Natural killer cell treated with Interleukin-12 subunit alpha and Interleukin-12 subunit beta and Interleukin-15 and Interleukin-18, amount 100 ng/mL, for 72 hours (primary cell): Measurements from ENCODE around the gene THSD7A. TPM values are rescaled to one million over a fixed set of nuclear protein-coding genes. Genes with fewer than 3 reads are reported as not detected.
"Not testable (repeated sequence)": the region's sequence is repeated elsewhere in the genome, so short reads cannot be mapped to it uniquely, and the experiment has no call there.

ENCODE experiments used
- ATAC-seq, 2 donors: fragments of 150-1000 bp; cut with Tn5 transposase in 1 of 2; sonication (Bioruptor Pico), chemical (Tn5 transposase) in 1 of 2; 2 replicates each; pipeline ENCODE4 v1.10.0; 2021
- DNase-seq: peaks from one replicate; pipeline ENCODE4 v3.0.0; 2022; ENCODE audit warnings: low spot score
- H3K27ac Mint-ChIP-seq, 2 donors: 1 replicate in 1 of 2; 2 replicates in 1 of 2; pipeline ENCODE4 v1.8.0; 2022; ENCODE audit warnings: mixed read lengths in 2 of 2, mild to moderate bottlenecking in 1 of 2, moderate library complexity in 1 of 2
- H3K27me3 Mint-ChIP-seq, 2 donors: 1 replicate in 1 of 2; 2 replicates in 1 of 2; pipeline ENCODE4 v1.8.0; 2022; ENCODE audit warnings: mixed read lengths in 2 of 2
- H3K36me3 Mint-ChIP-seq: one replicate; pipeline ENCODE4 v1.8.0; 2022; ENCODE audit warnings: mixed read lengths
- H3K4me1 Mint-ChIP-seq, 2 donors: 1 replicate in 1 of 2; 2 replicates in 1 of 2; pipeline ENCODE4 v1.8.0; 2022; ENCODE audit warnings: low read depth in 2 of 2, mixed read lengths in 2 of 2, mild to moderate bottlenecking in 1 of 2
- H3K4me3 Mint-ChIP-seq: one replicate; pipeline ENCODE4 v1.8.0; 2022; ENCODE audit warnings: mixed read lengths
- H3K9me3 Mint-ChIP-seq: 2 replicates; pipeline ENCODE4 v1.8.0; 2022; ENCODE audit warnings: mixed read lengths
- total RNA-seq, 2 donors: library from RNA; stranded (reverse); gene quantifications; one replicate each; pipeline ENCODE4 v1.2.3, GENCODE V29; 2022

Gene THSD7A
- total RNA-seq, 2 donors from 2014 or later: 0.75 TPM; not detected in 1

DNA sequence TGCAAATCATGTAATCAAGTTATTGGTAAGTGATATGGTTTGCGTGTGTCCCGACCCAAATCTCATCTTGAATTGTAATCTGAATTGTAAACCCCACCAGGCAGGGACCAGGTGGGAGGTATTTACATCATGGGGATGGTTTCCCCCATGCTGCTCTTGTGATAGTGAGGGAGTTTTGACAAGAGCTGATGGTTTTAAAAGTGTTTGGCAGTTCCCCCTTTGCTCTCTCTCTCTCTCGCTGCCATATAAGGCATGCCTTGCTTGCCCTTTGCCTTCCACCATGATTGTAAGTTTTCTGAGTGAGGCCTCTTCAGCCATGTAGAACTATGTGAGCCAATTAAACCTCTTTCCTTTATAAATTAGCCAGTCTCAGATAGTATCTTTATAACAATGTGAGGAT is 302.6 kb downstream of the THSD7A start:
- DNase-seq: no peak
- no peak for ATAC-seq
- H3K27me3 Mint-ChIP-seq: no peaks in the 10 kb centered on the region
- no peak overlapping the region for H3K4me3 Mint-ChIP-seq
- peaks cover 9% of the 10 kb centered on the region for H3K9me3 Mint-ChIP-seq
- H3K36me3 Mint-ChIP-seq: no peaks in the 10 kb centered on the region
- H3K27ac Mint-ChIP-seq: no peak overlapping the region
- no peaks in the 10 kb centered on the region for H3K4me1 Mint-ChIP-seq

DNA sequence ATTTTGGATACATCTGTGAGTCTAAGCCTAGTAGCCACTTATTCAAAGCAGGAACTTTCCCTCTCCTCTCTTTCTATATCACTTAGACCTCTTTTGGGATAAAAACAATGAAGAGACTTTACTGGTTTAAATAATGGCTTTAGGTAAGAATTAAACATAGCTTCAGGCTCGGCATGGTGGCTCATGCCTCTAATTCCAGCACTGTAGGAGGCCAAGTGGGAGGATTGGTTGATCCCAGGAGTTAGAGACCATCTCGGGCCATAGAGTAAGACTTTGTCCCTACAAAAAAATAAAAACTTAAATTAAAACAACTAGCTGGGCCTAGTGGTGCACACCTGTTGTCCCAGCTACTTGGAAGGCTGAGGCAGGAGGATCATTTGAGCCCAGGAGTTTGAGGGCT is 304.3 kb downstream of the THSD7A start:
- no peaks in the 10 kb centered on the region for H3K36me3 Mint-ChIP-seq

DNA sequence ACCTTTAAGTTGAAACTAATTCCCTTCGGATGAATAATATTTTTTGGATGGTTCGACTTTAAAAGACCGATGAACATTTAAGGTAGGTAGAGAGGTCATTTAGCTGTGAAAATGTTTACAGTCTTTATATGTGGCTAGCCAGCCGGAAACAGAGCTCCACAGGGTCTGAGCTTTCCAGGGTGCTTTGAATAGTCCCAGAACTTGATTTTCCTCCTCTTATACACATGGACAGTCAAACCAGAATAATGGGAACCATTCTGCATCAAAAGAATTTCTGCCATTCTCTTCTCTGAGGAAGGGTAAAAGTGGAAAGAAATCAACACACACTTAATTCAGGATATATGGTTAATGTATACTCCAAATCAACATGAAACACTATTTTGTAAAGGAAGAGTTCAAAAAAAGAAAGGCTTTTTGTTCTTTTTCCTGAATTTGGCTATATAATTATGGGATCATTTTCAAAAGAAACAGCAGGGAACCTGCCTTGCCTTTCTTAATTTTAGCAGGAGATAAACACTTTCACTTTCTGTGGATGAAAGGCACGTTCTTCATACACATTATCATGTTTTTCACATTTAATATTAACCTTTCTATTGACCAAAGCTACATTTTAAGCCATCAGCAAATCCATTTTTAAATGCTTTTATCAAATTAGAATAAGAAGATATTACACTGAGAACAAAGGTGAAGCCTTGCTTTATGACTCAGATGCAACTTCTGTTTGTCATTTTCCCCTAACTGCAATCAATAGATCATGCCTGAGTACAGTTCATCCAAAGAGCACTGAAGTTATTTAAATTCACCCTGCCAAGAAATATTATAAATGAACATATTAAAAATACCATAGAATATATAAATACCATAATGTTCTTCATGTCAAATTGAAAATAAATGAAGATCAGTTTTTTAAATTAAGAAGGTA is 307.3 kb downstream of the THSD7A start:
- no peak for ATAC-seq
- peaks cover 3% of the 10 kb centered on the region for H3K9me3 Mint-ChIP-seq
- no peaks in the 10 kb centered on the region for H3K36me3 Mint-ChIP-seq
- H3K27ac Mint-ChIP-seq: no peak overlapping the region
- H3K4me1 Mint-ChIP-seq: no peaks in the 10 kb centered on the region
- DNase-seq: no peak
- no peak overlapping the region for H3K4me3 Mint-ChIP-seq
- no peaks in the 10 kb centered on the region for H3K27me3 Mint-ChIP-seq

More for the DNA sequence above, 304.3 kb downstream of the THSD7A start:
- Mint-ChIP-seq H3K4me1 (no peaks in the 10 kb centered on the region), H3K27ac (no peak overlapping the region), H3K9me3 (peaks cover 6% of the 10 kb centered on the region), H3K27me3 (no peaks in the 10 kb centered on the region), H3K4me3 (no peak overlapping the region)
- ATAC-seq (no peak), DNase-seq (no peak)

DNA sequence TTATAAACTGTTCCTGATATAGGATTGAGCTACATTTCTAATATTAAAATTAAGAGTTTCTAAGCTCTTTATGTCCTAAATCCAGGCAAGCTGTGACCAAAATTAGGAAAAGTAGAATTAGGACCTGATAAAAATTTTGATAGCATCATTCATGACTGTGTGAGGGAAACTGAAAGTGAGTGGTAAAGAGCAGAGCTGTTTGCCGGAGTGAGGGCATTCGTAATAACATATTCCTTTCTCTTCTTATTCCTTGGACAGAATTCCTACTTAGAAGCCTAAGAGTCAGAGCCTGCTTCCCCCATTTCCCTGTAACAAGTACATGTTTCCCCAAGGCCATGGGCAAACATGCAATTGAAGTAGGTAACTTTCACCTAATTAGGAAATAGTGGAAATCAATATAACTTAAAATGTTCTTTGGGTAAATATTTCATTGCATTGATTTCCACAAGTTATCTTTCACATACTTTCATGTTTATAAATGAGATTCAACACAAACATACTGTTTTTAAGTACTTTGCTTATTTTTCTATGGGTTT is 310.0 kb downstream of the THSD7A start:
- H3K9me3 Mint-ChIP-seq, H3K4me1 Mint-ChIP-seq, H3K27ac Mint-ChIP-seq, DNase-seq, H3K4me3 Mint-ChIP-seq, ATAC-seq, H3K27me3 Mint-ChIP-seq, H3K36me3 Mint-ChIP-seq: not testable (repeated sequence)

DNA sequence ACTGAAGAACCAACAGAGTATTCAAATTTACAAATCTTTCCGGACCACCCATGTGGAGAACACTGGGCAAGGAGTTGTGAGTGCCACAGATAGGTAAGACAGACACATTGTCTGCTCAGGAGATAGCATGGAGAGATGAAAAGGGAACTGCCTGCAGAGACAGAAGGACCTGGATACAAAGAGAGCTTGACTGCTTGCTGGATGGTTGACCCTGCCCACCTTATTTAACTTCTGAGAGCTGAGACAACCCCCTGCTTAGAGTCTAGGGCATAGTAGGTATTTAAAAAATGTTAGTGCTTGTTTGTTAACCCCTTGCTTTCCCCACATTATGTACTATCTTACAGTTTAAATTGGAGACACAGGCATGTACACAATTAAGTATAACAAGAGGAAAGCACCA is 314.1 kb downstream of the THSD7A start:
- no peak for ATAC-seq
- Mint-ChIP-seq H3K36me3 (no peaks in the 10 kb centered on the region), H3K4me3 (no peak overlapping the region), H3K27me3 (no peaks in the 10 kb centered on the region), H3K4me1 (no peaks in the 10 kb centered on the region), H3K27ac (no peak overlapping the region), H3K9me3 (peaks cover 14% of the 10 kb centered on the region)
- no peak for DNase-seq

DNA sequence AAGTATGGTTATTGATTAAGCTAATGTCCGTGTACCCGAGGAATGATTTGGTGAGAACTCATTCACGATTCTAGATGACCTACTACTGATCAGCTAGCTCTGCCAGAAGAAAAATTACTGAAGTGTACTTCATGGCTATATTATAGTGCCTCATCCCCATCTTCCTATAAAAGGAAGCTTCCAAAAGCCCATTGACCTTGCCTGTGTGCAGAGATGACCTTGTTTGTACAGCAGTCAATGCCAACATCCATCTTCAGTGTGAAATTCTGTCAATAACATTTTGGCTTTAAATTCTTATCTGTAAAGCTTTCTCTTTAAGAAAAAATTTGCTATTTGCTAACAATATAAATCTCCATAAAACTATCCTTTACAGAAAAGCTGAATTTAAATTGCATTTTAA is 315.7 kb downstream of the THSD7A start:
- ATAC-seq (no peak), DNase-seq (no peak)
- Mint-ChIP-seq H3K9me3 (peaks cover 14% of the 10 kb centered on the region), H3K36me3 (no peaks in the 10 kb centered on the region), H3K4me3 (no peak overlapping the region), H3K27ac (no peak overlapping the region), H3K27me3 (no peaks in the 10 kb centered on the region), H3K4me1 (no peaks in the 10 kb centered on the region)

DNA sequence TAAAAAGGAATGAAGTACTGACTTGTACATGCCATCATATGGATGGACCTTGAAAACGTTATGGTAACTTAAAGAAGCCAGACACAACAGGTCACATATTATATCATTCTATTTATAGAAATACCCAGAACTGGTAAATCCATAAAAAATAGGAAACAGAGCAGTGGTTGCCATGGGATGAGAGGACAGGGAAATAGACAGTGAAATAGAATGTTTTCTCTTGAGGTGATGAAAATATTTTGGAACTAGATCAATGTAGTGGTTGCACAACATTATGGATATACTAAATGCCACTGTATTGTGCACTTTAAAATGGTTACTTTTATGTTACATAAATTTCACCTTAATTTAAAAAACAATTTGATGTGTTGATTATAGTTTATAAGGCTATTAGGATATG is 318.5 kb downstream of the THSD7A start:
- ATAC-seq (no peak), DNase-seq (no peak)
- Mint-ChIP-seq H3K27ac (no peak overlapping the region), H3K4me1 (no peaks in the 10 kb centered on the region), H3K36me3 (no peaks in the 10 kb centered on the region), H3K27me3 (no peaks in the 10 kb centered on the region), H3K4me3 (no peak overlapping the region), H3K9me3 (peaks cover 10% of the 10 kb centered on the region)

DNA sequence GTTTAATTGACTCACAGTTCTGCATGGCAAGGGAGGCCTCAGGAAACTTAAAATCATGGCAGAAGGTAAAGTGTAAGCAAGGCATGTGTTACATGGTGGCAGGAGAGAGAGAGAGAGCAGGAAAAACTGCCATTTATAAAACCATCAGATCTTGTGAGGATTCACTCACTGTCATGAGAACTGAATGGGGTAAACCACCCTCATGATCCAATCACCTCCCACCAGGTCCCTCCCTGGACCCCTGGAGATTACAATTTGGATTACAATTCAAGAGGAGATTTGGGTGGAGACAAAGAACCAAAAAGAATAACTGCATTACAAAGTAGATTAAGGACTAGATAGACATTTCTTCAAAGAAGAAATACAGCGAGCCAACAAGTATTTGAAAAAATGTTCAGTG is 324.1 kb downstream of the THSD7A start:
- peaks cover 7% of the 10 kb centered on the region for H3K36me3 Mint-ChIP-seq
- DNase-seq (no peak), ATAC-seq (no peak)
- no peak overlapping the region for H3K27ac Mint-ChIP-seq
- no peak overlapping the region for H3K4me3 Mint-ChIP-seq
- H3K4me1 Mint-ChIP-seq: no peaks in the 10 kb centered on the region
- peaks cover 12% of the 10 kb centered on the region for H3K9me3 Mint-ChIP-seq
- no peaks in the 10 kb centered on the region for H3K27me3 Mint-ChIP-seq

DNA sequence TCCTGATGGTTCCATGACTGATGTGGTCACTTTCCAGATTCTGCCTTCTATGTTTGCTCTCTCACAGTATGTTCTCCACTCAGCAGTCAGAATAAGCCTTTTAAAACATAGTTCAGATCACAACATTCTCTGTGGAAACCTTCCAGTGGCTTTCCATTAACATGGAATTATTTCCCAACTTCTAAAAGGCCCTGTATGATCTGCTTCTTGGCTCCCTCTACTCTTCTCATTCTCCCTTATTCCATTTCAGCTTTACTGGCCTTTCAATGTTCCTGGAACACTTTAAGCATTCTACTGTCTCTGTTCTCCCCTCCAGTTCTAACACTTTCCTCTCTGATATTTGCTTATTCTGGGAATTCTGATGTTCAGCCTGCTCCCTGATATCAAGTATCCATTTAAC is 325.6 kb downstream of the THSD7A start:
- Mint-ChIP-seq H3K4me3 (no peak overlapping the region), H3K9me3 (peaks cover 24% of the 10 kb centered on the region), H3K27me3 (no peaks in the 10 kb centered on the region), H3K27ac (no peak overlapping the region), H3K4me1 (no peaks in the 10 kb centered on the region), H3K36me3 (peaks cover 9% of the 10 kb centered on the region)
- ATAC-seq: no peak
- no peak for DNase-seq

DNA sequence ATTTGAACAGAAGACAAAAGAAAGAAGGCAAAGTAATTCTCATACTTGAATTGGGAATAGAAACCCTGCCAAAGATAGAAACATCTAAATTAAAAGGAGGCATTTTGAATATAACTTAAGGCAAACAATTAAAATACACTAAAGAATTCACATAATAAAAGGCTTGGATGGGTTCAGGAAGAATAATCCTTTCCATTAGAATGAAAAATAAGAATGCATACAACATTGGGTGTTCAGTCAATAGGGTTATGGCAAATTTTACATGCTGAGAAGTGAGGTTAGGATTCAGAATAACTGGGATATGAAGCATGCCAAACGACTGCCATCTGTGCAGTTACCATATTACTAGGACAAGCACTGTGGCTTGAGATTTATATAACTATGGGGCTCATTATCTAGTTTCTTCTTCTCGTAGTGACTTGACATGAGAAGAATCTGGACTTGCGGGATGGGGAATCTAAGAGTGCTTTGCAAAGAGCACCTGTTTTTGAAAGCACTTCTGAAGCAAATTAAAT is 326.5 kb downstream of the THSD7A start:
- no peak for DNase-seq
- Mint-ChIP-seq H3K9me3 (peaks cover 29% of the 10 kb centered on the region), H3K27me3 (no peaks in the 10 kb centered on the region), H3K36me3 (peaks cover 12% of the 10 kb centered on the region), H3K4me1 (no peaks in the 10 kb centered on the region), H3K4me3 (no peak overlapping the region), H3K27ac (no peak overlapping the region)
- no peak for ATAC-seq

DNA sequence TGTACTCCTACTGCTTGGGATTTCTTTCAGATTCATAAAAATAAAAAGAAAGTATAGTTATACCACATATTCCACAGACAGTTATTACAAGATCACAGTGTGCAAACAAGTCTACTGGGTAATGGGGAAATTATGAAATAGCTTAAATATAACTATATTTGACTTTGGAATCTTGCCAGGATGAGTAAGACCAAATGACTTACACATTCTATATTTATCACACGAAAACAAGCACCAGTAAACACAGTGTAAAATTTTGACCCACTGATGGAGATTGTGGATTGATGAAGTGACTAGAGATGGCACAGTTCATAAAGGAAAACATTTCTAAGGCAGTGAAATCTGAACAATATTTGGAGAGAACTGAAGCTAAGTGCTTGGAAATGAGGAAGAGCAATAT is 339.7 kb downstream of the THSD7A start:
- no peaks in the 10 kb centered on the region for H3K4me1 Mint-ChIP-seq

DNA sequence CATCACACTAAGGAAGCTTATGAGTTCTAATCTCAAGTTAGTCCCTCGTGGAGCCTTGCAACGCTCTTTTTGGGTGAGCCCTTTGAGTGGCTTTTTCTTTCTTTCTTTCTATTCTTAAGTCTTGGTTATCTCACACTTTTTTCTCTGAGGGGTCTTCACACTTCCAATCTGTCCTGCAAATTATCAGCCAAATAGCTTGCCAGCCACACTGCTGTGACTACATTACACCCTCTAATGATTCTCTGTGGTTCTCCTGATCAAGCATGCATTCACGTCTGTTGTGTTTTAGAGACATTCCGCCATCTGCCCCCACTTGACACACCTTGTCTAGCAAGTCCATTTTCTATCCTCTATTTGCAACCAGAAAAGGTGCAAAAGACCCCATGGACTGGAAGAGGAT is 340.2 kb downstream of the THSD7A start:
- H3K9me3 Mint-ChIP-seq: peaks cover 15% of the 10 kb centered on the region
- no peak for ATAC-seq
- no peaks in the 10 kb centered on the region for H3K27me3 Mint-ChIP-seq
- DNase-seq: no peak
- H3K4me1 Mint-ChIP-seq: no peaks in the 10 kb centered on the region
- no peak overlapping the region for H3K27ac Mint-ChIP-seq
- no peak overlapping the region for H3K4me3 Mint-ChIP-seq
- peaks cover 5% of the 10 kb centered on the region for H3K36me3 Mint-ChIP-seq

More for the DNA sequence above, 339.7 kb downstream of the THSD7A start:
- H3K9me3 Mint-ChIP-seq: peaks cover 15% of the 10 kb centered on the region
- H3K27me3 Mint-ChIP-seq: no peaks in the 10 kb centered on the region
- peaks cover 5% of the 10 kb centered on the region for H3K36me3 Mint-ChIP-seq
- DNase-seq (no peak), ATAC-seq (no peak)
- H3K27ac Mint-ChIP-seq: no peak overlapping the region
- no peak overlapping the region for H3K4me3 Mint-ChIP-seq

DNA sequence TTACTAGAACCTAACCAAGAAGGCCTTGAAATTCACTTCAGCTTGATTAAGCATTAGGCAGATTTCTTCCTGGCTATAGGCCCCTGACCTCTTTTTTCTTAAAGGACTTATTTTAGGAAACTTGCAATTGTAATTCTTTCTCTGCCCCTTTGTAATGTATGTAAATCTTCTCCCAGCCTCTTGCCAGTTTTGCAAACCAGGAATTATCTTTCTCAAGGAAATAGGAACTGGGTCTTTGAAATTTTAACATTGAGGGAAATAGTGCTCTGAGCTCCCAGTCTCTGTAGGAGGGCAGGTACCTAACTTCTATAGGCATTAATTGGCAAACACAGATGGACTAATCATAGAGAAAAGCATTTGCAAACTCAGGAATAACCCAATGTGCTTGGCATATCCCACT is 342.7 kb downstream of the THSD7A start:
- H3K9me3 Mint-ChIP-seq: peaks cover 10% of the 10 kb centered on the region
- no peaks in the 10 kb centered on the region for H3K4me1 Mint-ChIP-seq
- H3K27me3 Mint-ChIP-seq: no peaks in the 10 kb centered on the region
- H3K36me3 Mint-ChIP-seq: peaks cover 5% of the 10 kb centered on the region
- ATAC-seq: no peak
- H3K27ac Mint-ChIP-seq: no peak overlapping the region
- no peak for DNase-seq
- no peak overlapping the region for H3K4me3 Mint-ChIP-seq

DNA sequence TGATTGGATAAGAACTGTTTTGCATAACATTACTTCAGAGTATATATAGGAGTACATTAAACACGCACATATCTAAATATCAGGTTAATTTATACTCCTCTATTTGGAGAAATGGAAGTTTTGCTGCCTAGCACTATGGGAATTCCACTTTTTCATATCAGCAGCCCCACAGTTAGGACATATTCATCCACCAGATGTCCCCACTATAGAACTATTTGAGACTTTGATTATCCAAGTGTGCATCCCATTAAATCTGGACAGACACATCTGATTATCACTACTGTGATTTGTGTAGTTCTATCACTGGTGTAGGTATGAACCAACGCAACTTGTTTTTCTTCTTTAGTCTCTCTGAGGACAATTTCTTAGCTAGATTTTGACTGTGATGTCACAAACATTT is 345.7 kb downstream of the THSD7A start:
- Mint-ChIP-seq H3K4me3 (no peak overlapping the region), H3K9me3 (peaks cover 11% of the 10 kb centered on the region), H3K4me1 (no peaks in the 10 kb centered on the region), H3K36me3 (no peaks in the 10 kb centered on the region), H3K27me3 (no peaks in the 10 kb centered on the region), H3K27ac (no peak overlapping the region)
- no peak for ATAC-seq
- DNase-seq: no peak
